Dendritic cell treated with granulocyte-macrophage colony-stimulating factor and Interleukin-4, amounts not matched to agents 40 ng/mL and 50 ng/mL, for 4 days (primary cell): ENCODE results near the gene ZHX3.
"Not testable (repeated sequence)": the region's sequence is repeated elsewhere in the genome, so short reads cannot be mapped to it uniquely, and the experiment has no call there.

Experiments used
- H3K27ac Mint-ChIP-seq: one replicate; pipeline ENCODE4 v1.8.0; 2022; ENCODE audit warnings: mild to moderate bottlenecking, mixed read lengths
- H3K27me3 Mint-ChIP-seq: one replicate; pipeline ENCODE4 v1.8.0; 2022; ENCODE audit warnings: mild to moderate bottlenecking, mixed read lengths
- H3K36me3 Mint-ChIP-seq: one replicate; pipeline ENCODE4 v1.8.0; 2022; ENCODE audit warnings: low read depth, mixed read lengths
- H3K4me1 Mint-ChIP-seq: one replicate; pipeline ENCODE4 v1.8.0; 2022; ENCODE audit warnings: low read depth, mixed read lengths
- H3K4me3 Mint-ChIP-seq: one replicate; pipeline ENCODE4 v1.8.0; 2022; ENCODE audit warnings: mild to moderate bottlenecking, moderate library complexity, mixed read lengths
- H3K9me3 Mint-ChIP-seq: one replicate; pipeline ENCODE4 v1.8.0; 2022; ENCODE audit warnings: mixed read lengths
- intact Hi-C: fragments of 100-400 bp; cut with micrococcal nuclease; formaldehyde crosslinking; loops from one replicate; pipeline ENCODE4 v1.15.0; 2022

The ZHX3 gene

DNA sequence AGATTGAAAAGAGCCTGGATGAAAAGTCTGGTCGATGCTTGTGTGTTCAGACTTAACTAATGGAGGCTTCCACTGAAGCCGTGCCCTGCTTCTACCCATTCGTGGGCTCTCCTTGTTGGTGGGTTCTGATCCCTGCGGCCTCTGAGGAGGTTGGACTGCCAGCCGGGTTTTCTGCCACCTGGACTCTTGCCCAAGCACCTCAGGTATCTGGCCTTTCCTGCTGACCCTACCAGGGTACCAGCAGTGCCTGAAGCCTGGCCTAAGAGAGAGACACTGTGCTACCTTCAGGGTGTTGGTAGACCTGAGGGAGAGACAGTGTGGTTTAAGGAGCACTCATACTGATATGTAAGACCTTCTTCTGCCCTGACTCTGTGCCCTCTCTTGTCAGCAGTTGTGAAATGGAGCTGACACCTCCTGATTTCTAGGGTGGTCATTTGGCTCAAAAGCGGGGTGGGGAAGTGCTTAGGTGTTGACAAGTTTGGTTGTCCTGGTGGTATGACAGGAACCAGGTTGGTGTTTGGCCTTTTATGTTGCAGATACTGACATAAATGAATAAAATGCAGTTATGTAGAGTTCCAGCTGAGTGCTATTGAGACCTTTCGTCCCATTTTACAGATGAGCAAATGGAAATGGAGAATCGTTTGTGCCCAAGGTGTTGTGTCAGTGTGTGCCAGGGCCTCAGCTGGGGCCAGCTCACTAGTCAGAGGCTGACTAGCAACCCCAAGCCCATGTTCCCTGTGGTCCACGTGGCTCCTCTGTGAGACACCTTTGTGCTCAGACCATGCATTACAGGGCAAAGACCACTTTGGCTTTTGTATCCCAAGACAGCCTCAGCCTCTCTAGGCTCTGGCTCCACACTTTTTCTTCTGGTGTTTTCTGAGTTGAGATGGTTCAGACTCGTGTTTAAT, 177.1 kb downstream of the ZHX3 start:
- intact Hi-C loops, result no loop called here
- Mint-ChIP-seq H3K27me3 (peaks cover 55% of the 10 kb centered on the region), H3K27ac (no peak overlapping the region), H3K4me3 (no peak overlapping the region), H3K36me3 (no peaks in the 10 kb centered on the region), H3K9me3 (no peaks in the 10 kb centered on the region), H3K4me1 (peaks cover 16% of the 10 kb centered on the region)

DNA sequence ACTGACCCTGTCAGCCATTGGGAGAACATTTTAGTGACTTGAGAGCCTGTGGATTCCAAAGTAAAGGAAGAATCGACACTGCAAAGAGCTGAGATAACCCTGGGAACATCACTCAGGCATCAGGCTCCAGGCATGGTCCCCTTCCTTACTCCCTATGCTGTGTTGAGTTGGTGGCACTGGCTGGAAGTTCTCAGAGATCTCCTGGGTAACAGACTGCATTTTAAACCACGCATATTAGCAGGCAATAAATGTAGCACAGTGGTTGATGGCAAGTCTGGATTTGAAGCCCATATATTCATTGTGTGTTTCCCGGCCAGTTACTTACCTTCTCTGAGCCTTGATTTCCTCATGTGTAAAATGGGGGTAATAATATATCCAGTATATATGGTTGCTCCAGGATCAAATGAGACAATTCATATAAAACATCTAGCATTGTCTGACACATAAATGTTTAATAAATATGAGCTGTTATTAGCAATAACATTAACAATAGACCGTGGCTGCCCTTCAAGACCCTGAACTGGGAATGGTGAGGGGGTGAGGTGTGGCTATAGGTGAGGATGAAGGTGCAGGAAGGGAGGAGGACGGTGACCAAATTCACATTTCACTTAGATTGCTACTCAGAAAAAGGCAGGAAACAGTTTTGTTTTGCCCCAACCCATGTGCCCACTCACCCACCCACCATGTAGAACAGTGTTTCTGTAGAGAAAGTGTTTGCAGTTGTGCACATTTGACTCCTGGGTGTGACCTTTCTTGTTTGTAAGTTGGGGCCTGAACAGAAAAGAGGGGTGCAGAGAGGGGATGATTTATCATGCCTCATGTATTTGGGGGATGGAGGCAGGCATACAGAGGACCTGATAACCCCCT, 178.1 kb downstream of the ZHX3 start:
- no peak overlapping the region for H3K27ac Mint-ChIP-seq
- no peaks in the 10 kb centered on the region for H3K9me3 Mint-ChIP-seq
- H3K36me3 Mint-ChIP-seq, result no peaks in the 10 kb centered on the region
- peaks cover 66% of the 10 kb centered on the region for H3K27me3 Mint-ChIP-seq
- intact Hi-C loops, result no loop called here
- H3K4me1 Mint-ChIP-seq, result peaks cover 19% of the 10 kb centered on the region
- no peak overlapping the region for H3K4me3 Mint-ChIP-seq

DNA sequence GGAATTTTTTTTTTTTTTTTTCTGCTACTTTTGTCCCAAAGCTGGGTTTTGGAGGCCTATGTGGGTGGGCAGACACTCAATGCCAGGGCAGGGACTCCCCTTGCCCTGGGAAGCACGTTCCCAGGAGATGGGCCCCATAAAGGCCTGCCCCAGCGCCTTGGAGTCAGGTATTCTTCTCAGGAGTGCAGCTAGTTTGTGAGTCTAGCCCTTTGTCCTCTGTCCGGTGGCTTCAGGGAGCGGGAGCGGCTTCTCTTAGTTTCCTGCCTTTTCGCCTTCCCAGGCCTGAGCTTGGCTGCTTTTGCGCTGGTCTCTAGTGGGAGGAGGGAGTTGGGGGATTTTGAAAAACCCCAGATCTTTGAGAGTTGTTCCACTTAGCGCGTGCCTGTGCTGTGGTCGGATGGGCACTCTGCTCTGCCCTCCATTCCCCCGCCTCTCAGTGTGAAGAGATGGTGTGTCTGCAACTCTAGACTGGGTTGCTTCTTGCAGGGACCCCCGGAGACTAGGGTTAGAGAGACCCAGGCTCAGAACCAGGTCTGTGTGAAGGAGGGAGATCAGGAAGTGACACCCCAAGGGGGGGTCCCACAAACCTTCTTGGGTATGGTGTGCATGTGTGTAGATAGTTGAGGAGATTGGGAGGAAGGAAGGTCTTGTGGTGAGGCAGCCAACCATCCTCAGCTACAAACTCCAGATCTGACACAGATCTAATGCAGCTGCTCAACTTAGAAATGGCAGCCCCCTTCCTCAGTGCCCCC, 178.9 kb downstream of the ZHX3 start:
- Mint-ChIP-seq H3K27ac (no peak overlapping the region), H3K9me3 (no peaks in the 10 kb centered on the region), H3K36me3 (no peaks in the 10 kb centered on the region), H3K4me1 (peaks cover 26% of the 10 kb centered on the region), H3K4me3 (peak overlapping the region; percentile 80), H3K27me3 (peaks cover 70% of the 10 kb centered on the region)
- intact Hi-C loops, result no loop called here

DNA sequence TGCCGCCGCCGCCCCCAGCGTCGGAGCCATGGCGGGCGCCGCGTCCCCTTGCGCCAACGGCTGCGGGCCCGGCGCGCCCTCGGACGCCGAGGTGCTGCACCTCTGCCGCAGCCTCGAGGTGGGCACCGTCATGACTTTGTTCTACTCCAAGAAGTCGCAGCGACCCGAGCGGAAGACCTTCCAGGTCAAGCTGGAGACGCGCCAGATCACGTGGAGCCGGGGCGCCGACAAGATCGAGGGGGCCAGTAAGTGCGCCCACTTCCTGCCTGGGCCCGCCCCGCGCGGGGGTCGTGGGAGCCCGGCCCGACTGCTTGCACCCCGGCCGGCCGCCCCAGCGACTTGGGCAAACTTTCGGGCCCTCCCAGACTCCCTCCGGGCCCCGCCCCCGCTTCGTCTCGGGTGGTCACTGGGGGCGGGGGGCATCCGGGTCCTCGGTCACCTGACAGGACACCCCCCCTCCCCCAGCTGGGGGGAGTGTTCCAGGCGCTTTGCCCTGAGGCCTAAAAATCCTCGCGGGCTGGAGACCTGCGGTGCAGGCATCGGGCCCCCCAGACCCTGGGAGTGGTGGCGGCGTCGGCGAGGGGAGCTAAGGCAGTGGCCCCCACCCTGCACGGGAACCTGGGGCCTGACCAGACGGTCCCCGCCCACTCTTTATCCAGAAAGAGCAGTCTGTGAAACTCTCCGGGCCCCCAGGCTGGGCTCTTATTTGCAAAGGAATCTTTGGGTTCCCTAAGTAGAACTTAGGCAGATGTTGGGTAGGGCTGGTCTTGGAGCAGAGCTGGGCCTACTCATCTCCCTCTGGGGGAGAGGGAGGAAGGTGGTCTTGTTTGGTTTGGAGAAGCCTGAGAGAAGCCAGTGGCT, 179.7 kb downstream of the ZHX3 start:
- Mint-ChIP-seq H3K9me3 (no peaks in the 10 kb centered on the region), H3K27me3 (peaks cover 68% of the 10 kb centered on the region), H3K4me3 (peak overlapping the region; percentile 80), H3K27ac (no peak overlapping the region), H3K36me3 (no peaks in the 10 kb centered on the region), H3K4me1 (peaks cover 23% of the 10 kb centered on the region)
- intact Hi-C loops, result no loop called here

GRCh38 chr20:41136680-41137613, 180.6 kb downstream of the ZHX3 start, which contains the start of gene PLCG1:
TSS of gene PLCG1 (plus strand) at chr20:41137543. CDS start at chr20:41137642, 99 bp downstream.
- Mint-ChIP-seq H3K27me3 (peaks cover 64% of the 10 kb centered on the region), H3K27ac (no peak within 1 kb of the TSS), H3K4me1 (peaks cover 23% of the 10 kb centered on the region), H3K36me3 (no peaks in the 10 kb centered on the region), H3K9me3 (no peaks in the 10 kb centered on the region), H3K4me3 (peak within 1 kb of the TSS; percentile 80)
- intact Hi-C loops, result no loop called here

GRCh38 chr20:41135888-41136679, 181.4 kb downstream of the ZHX3 start:
- Mint-ChIP-seq H3K27me3 (peaks cover 62% of the 10 kb centered on the region), H3K36me3 (no peaks in the 10 kb centered on the region), H3K9me3 (no peaks in the 10 kb centered on the region), H3K27ac (no peak overlapping the region), H3K4me1 (peaks cover 23% of the 10 kb centered on the region), H3K4me3 (peak overlapping the region; percentile 80)
- intact Hi-C loops, result no loop called here

DNA sequence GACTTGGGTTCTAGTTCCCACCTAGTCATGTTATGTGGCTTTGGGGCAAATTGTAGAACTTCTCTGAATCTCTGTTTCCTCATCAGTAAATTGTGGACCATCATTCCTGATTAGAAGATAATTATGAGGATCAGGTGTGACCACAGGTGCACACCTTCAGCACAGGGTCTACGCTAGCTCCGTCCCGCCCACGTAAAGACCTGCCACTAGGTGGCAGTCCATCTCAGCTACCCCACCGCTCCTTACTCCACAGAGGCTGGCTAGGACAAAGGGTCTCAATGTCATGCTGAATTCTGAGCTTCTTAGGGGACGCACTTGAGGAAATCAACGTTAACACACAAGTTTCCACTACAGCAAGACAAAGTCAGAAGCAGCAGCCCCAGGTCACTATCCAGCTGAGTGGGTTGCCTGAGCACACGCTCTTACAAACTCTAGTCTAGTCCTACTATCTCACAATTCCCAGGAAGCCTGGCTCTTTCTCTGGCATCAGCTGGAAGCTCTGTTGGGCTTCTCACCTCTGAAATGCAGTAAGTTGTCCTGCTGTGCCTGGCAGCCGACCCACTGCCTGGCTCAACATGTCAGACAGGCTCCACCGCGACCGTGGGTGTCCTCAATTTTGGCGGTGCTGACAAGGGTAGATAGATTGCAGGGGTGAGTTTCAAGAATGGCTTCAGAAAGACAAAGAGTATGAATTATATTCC, 182.2 kb downstream of the ZHX3 start:
- no peaks in the 10 kb centered on the region for H3K36me3 Mint-ChIP-seq
- H3K27ac Mint-ChIP-seq, result no peak overlapping the region
- H3K4me1 Mint-ChIP-seq, result peaks cover 23% of the 10 kb centered on the region
- no peak overlapping the region for H3K4me3 Mint-ChIP-seq
- H3K27me3 Mint-ChIP-seq, result peaks cover 61% of the 10 kb centered on the region
- no peaks in the 10 kb centered on the region for H3K9me3 Mint-ChIP-seq
- intact Hi-C loops, result no loop called here

- Mint-ChIP-seq H3K9me3 (no peaks in the 10 kb centered on the region), H3K4me3 (no peak overlapping the region), H3K27me3 (peaks cover 53% of the 10 kb centered on the region), H3K36me3 (no peaks in the 10 kb centered on the region), H3K27ac (no peak overlapping the region), H3K4me1 (peaks cover 23% of the 10 kb centered on the region)
- intact Hi-C loops, result no loop called here
Measured at GRCh38 chr20:41134362-41135186, 183.0 kb downstream of the ZHX3 start.

GRCh38 chr20:41133709-41134361, 183.7 kb downstream of the ZHX3 start:
- intact Hi-C loops, result no loop called here
- H3K4me3 Mint-ChIP-seq, result no peak overlapping the region
- no peak overlapping the region for H3K27ac Mint-ChIP-seq
- peaks cover 46% of the 10 kb centered on the region for H3K27me3 Mint-ChIP-seq
- no peaks in the 10 kb centered on the region for H3K36me3 Mint-ChIP-seq
- peaks cover 23% of the 10 kb centered on the region for H3K4me1 Mint-ChIP-seq
- no peaks in the 10 kb centered on the region for H3K9me3 Mint-ChIP-seq

- H3K27ac Mint-ChIP-seq, intact Hi-C loops, H3K4me3 Mint-ChIP-seq, H3K36me3 Mint-ChIP-seq, H3K9me3 Mint-ChIP-seq: not testable (repeated sequence)
- peaks cover 34% of the 10 kb centered on the region for H3K27me3 Mint-ChIP-seq
- H3K4me1 Mint-ChIP-seq, result peaks cover 23% of the 10 kb centered on the region
Measured at GRCh38 chr20:41132388-41132775, 185.1 kb downstream of the ZHX3 start.
